Stimulated activated CD8-positive, alpha-beta memory T cell treated with anti-CD3 and anti-CD28 coated beads, Interleukin-12 subunit alpha, Interleukin-12 subunit beta, amount 100 ng/mL, for 4 hours (primary cell): Measurements from ENCODE around the gene CD55.
"Not testable (repeated sequence)": the region's sequence is repeated elsewhere in the genome, so short reads cannot be mapped to it uniquely, and the experiment has no call there.

Experiments used
- DNase-seq: peaks from one replicate; pipeline ENCODE4 v3.0.0-alpha.2; 2020; ENCODE audit warnings: low read depth

The CD55 gene

GRCh38 chr1:207305489-207305873 is 16.0 kb upstream of the CD55 start:
- DNase-seq = no peak

DNA sequence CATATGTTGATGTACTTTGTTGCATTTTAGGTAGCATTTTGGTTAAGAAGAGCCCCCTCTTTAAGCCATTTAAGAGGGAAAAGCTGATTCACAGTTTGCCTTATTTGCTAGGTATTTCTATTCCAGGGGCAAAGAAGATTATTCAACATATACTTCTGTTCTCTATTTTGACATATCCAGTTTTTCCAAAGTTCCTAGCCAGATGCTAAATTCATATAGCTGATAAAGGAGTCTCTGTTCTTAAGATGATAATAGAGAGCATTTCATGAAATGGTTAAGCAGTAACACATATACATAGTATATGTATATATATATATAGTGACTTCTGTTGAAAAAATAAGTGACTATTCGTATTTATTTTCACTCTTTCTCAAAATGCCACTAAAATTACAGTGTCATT is 15.5 kb upstream of the CD55 start:
- no peak for DNase-seq

GRCh38 chr1:207306603-207307002 is 14.9 kb upstream of the CD55 start:
- DNase-seq = no peak

GRCh38 chr1:207308451-207309190 is 12.9 kb upstream of the CD55 start:
- DNase-seq = no peak

DNA sequence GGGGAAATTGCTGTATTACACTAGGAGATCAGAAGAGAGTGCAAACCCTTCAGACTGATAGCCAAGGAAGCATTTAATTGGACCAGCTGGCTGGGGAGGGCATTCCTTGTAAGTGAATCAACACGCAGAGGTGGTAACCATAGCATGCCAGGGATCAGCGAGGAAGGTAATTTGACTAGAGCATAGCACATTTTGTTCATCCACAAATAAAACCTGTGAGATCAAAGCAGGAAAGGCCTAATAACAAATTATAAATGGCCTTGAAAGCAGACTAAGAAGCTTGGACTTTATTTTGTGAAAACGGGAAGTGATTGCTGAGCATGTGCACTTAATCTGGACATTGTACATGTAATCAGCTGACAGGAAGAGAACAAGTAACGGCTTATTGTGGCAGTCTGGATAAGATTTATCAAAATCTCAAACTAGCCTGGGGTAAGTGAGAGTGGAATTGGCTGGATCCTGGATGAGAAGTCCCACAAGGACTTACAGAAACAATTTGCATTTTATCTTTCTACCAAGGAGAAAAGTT is 11.7 kb upstream of the CD55 start:
- no peak for DNase-seq

GRCh38 chr1:207311888-207312603 is 9.4 kb upstream of the CD55 start:
- no peak for DNase-seq

GRCh38 chr1:207312604-207312920 is 8.9 kb upstream of the CD55 start:
- DNase-seq = no peak

DNA sequence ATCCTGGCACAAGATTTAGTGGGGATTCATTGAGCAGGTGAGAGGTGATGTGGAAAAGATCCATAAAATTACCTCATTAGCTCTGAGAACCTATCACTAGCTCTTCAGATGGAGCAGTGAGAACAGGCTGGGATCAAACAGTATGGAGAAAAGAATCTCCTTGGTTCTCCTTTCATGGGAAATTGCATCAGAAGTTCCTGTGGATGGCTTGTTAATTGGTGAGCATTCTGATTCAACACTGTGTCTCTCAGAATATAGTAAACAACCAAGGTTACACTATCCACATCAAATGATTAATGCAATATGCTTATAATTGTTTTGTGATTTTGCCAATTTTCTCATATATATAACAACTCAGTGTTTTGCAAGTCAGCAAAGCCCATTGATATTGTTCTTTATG is 8.3 kb upstream of the CD55 start:
- no peak for DNase-seq

- no peak for DNase-seq
Observed at GRCh38 chr1:207314816-207315215, 6.7 kb upstream of the CD55 start.

GRCh38 chr1:207315435-207315834 is 6.0 kb upstream of the CD55 start:
- no peak for DNase-seq

- DNase-seq = no peak
Observed at GRCh38 chr1:207316141-207316540, 5.3 kb upstream of the CD55 start.

GRCh38 chr1:207316622-207317391 is 4.7 kb upstream of the CD55 start:
- DNase-seq = no peak

DNA sequence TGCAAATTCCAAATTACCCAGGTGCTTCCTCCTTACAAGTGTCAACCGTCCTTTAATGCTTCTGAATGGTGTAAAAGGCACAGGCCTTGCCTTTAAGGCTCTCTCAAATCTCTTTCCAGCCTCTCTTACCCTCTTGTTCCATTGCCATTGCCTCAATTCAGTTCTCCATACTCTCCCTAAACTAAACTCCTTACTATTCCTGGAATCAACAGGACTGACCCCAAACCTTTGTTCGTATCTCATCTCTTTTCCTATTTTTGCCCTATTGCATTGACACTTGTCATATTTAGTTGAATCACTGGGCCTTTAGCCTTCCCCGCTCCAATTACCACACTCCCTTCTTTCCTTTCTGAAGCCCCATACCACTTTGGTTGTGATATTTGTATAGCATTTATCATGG is 3.9 kb upstream of the CD55 start:
- no peak for DNase-seq

DNA sequence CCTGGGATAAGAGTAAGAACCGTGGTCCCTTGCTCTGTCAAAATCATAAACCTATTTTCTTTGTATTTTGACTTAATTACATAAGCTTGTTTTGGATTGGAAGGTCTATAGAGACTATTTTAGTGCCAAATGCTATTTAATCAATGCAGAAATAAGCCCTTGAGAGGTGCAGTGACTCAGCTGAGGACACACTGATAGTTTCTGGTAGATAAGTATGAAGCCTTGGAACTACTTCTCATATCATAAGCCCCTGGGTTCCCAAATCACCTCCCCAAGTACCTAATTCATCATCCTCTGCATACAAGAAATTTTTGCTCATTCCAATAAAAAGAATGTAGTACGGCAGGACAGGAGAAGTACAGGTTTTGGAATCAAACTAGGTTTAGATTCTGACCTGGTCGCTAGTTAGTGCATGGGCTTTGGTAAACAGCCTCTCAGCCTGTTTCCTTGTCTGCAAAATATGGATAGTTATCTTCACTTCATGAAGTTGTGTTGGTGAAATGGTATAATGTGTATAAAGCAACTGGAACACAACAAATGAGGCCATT is 3.3 kb upstream of the CD55 start:
- DNase-seq = no peak

GRCh38 chr1:207319199-207319598 is 2.3 kb upstream of the CD55 start:
- DNase-seq = no peak

GRCh38 chr1:207320105-207320504 is 1.4 kb upstream of the CD55 start:
- not testable (repeated sequence) for DNase-seq

DNA sequence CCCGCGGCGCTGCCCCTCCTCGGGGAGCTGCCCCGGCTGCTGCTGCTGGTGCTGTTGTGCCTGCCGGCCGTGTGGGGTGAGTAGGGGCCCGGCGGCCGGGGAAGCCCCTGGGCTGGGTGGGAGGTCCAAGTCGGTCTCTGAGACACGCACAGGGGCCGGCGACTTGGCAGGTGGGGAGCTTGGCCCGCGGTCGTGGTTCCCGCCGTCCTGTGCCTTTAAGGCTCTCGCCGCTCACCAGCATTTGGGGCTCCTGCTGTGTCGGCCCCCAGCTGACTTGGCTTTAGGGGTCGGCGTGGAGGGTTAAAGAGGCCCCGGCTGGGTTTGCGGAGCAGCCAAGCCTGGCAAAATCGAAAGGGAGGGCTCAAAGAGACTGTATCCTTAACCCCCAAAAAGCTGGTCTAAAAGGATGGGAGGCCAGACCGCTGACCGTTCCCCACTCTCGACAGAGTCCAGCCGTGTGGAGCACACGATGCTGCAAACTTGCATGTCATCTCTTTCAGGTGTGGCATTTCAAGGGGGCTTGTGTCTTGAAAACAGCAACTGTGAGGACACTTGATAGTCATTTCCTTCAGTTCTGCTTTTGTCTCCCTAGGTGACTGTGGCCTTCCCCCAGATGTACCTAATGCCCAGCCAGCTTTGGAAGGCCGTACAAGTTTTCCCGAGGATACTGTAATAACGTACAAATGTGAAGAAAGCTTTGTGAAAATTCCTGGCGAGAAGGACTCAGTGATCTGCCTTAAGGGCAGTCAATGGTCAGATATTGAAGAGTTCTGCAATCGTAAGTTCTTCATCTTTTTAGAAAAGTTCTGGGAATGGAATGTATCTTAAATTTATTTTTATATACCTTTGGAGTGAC is 540 bp downstream of the CD55 start:
- DNase-seq = no peak

DNA sequence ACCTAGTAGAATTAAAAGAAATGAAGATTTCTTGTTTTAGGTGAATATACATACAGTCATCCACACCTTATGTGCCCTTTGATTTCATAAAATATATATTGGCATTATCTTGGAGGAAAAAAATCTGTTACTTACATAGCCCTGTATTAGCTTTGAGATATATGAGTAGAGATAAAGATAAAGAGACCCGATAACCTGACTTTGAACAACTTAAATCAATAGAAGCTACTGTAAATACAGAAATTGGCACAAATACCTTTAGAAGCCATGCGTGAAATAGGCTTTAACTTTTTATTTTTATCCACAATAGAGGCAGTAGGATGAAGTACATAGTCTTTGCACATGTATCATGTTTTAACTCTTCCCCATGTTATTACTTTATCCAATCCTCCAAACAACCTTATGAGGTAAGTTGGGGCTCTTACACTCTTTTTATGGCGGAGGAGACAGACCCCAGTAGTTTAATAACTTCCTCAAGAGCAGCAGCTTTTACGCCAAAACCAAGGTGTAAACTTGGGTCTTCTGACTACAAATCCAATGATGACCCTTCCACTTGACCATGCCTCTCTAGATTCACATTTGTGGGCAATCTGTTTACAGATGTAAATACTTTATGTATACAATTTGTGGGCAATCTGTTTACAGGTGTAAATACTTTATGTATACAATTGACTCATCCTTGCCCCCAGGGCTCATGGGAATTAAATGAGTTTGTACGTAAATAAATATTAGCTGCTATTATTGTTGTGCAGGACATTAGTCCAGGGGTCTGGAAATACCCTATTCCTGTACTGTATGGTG is 2.1 kb downstream of the CD55 start:
- DNase-seq = no peak

- no peak for DNase-seq
Observed at GRCh38 chr1:207328004-207328403, 6.5 kb downstream of the CD55 start.

GRCh38 chr1:207328908-207329440 is 7.5 kb downstream of the CD55 start:
- DNase-seq = no peak

GRCh38 chr1:207329469-207329868 is 8.0 kb downstream of the CD55 start:
- DNase-seq = no peak
